Lower leg skin (tissue), 3 donors: ENCODE results near the gene IGDCC3.

ENCODE experiments used
- CTCF ChIP-seq, 3 donors: fragments of 450-650 bp; IDR thresholded peaks; one replicate each; pipeline ENCODE4 v1.5.1; 2016; ENCODE audit warnings: antibody characterized with exemption in 3 of 3, mild to moderate bottlenecking in 3 of 3, moderate library complexity in 2 of 3
- POLR2A ChIP-seq, 2 donors: fragments of 450-650 bp; IDR thresholded peaks; one replicate each; pipeline ENCODE4 v1.6.1; 2016 to 2017; ENCODE audit warnings: antibody characterized with exemption in 2 of 2, mild to moderate bottlenecking in 1 of 2, moderate library complexity in 1 of 2

GRCh38 chr15:65302061-65302460 lies 75.7 kb downstream of the IGDCC3 start:
- no peak for TF ChIP-seq CTCF (IDR thresholded peaks at IDR 0.05)
- no peak for TF ChIP-seq POLR2A (IDR thresholded peaks at IDR 0.05)
